CD8-positive, alpha-beta memory T cell (primary cell): ENCODE data around the gene NUTF2. TPM values are rescaled to one million over a fixed set of nuclear protein-coding genes. Genes with fewer than 3 reads are reported as not detected.

Experiments used
- CTCF ChIA-PET: fragments of 350-600 bp; sonication (Branson Sonifier 250); formaldehyde crosslinking; loops from one replicate; lab custom pipeline; 2021; ENCODE audit warnings: antibody characterized with exemption; lab: Charles Lee
- POLR2A ChIA-PET: fragments of 350-600 bp; sonication (Branson Sonifier 250); formaldehyde crosslinking; loops from one replicate; lab custom pipeline; 2021; ENCODE audit warnings: antibody characterized with exemption; lab: Charles Lee
- DNase-seq, 5 donors: peaks; one replicate each; pipeline versions ENCODE4 v3.0.0 to v3.0.0-alpha.2; 2020 to 2022; ENCODE audit warnings: mixed read lengths in 1 of 5
- H3K27ac ChIP-seq: one replicate; pipeline ENCODE4 v1.7.0; 2013; ENCODE audit warnings: low read depth, mild to moderate bottlenecking, low read length, moderate library complexity
- H3K27me3 ChIP-seq: 2 replicates; pipeline ENCODE4 v1.7.0; 2013; ENCODE audit warnings: low read length, mild to moderate bottlenecking; ENCODE audit not compliant: insufficient read depth, poor library complexity, severe bottlenecking
- H3K36me3 ChIP-seq: 2 replicates; pipeline ENCODE4 v1.7.0; 2013; ENCODE audit warnings: mild to moderate bottlenecking, low read length, moderate library complexity; ENCODE audit not compliant: insufficient read depth
- H3K4me1 ChIP-seq: 2 replicates; pipeline ENCODE4 v1.7.0; 2013; ENCODE audit warnings: mild to moderate bottlenecking, low read length, moderate library complexity; ENCODE audit not compliant: insufficient read depth
- H3K4me3 ChIP-seq: 2 replicates; pipeline ENCODE4 v1.7.0; 2013; ENCODE audit warnings: mild to moderate bottlenecking, low read length
- H3K9me3 ChIP-seq: 2 replicates; pipeline ENCODE4 v1.7.0; 2013; ENCODE audit warnings: mild to moderate bottlenecking, low read length
- H3K27ac Mint-ChIP-seq, 8 donors: one replicate each; pipeline ENCODE4 v1.8.0; 2020 to 2021; ENCODE audit warnings: mixed read lengths in 8 of 8, mild to moderate bottlenecking in 6 of 8, inconsistent platforms in 3 of 8, moderate library complexity in 3 of 8
- H3K27me3 Mint-ChIP-seq, 2 donors: one replicate each; pipeline ENCODE4 v1.8.0; 2020 to 2021; ENCODE audit warnings: mixed read lengths in 2 of 2, mild to moderate bottlenecking in 1 of 2, moderate library complexity in 1 of 2
- H3K36me3 Mint-ChIP-seq, 3 donors: one replicate each; pipeline ENCODE4 v1.8.0; 2020 to 2021; ENCODE audit warnings: mixed read lengths in 3 of 3, inconsistent platforms in 1 of 3, mild to moderate bottlenecking in 1 of 3
- H3K4me1 Mint-ChIP-seq, 3 donors: one replicate each; pipeline ENCODE4 v1.8.0; 2020 to 2021; ENCODE audit warnings: mixed read lengths in 3 of 3, inconsistent platforms in 1 of 3, mild to moderate bottlenecking in 1 of 3
- H3K4me3 Mint-ChIP-seq, 7 donors: one replicate each; pipeline ENCODE4 v1.8.0; 2020 to 2021; ENCODE audit warnings: mixed read lengths in 7 of 7, mild to moderate bottlenecking in 6 of 7, moderate library complexity in 4 of 7, inconsistent platforms in 2 of 7
- H3K9me3 Mint-ChIP-seq, 5 donors: one replicate each; pipeline ENCODE4 v1.8.0; 2020 to 2022; ENCODE audit warnings: mixed read lengths in 5 of 5, mild to moderate bottlenecking in 3 of 5, moderate library complexity in 2 of 5, inconsistent platforms in 1 of 5
- polyA plus RNA-seq: library from polyadenylated mRNA; unstranded; fragments of 300-500 nt; fragmentation: Illumina TruSeq; gene quantifications from one replicate; pipeline ENCODE4 v1.2.3, GENCODE V29; 2021
- total RNA-seq, 2 experiments: library from RNA; stranded (reverse); gene quantifications; one replicate each; pipeline ENCODE4 v1.2.3, GENCODE V29; 2021

NUTF2 gene
- total and polyA plus RNA-seq, 3 experiments from 2014 or later: 129 to 181 (median 181) TPM

GRCh38 chr16:67837811-67838210, 8.9 kb upstream of the NUTF2 start:
- no peaks in the 10 kb centered on the region for H3K9me3 ChIP-seq
- Mint-ChIP-seq H3K4me1 (peaks cover 14 to 22% (median 18%) of the 10 kb centered on the region in 3 donors), H3K27ac (peak overlapping the region in 1 of 8 donors; percentile 14), H3K36me3 (peaks cover 0 to 11% (median 0%) of the 10 kb centered on the region in 3 donors), H3K27me3 (peaks cover 0 to 1% of the 10 kb centered on the region in 2 donors), H3K9me3 (no peaks in the 10 kb centered on the region), H3K4me3 (peak overlapping the region in 1 of 7 donors; percentile 40)
- CTCF ChIA-PET: interaction anchor here (1.7 kb wide), 1 partner anchor 21 kb away, joined by 7 read pairs; no protein-coding TSS in a partner anchor
- POLR2A ChIA-PET: interaction anchor here (0.6 kb wide), 1 partner anchor 34 kb away, joined by 4 read pairs; no protein-coding TSS in a partner anchor
- no peaks in the 10 kb centered on the region for H3K27me3 ChIP-seq
- H3K36me3 ChIP-seq: no peaks in the 10 kb centered on the region
- H3K4me1 ChIP-seq: peaks cover 17% of the 10 kb centered on the region
- DNase-seq: no peak
- H3K27ac ChIP-seq: no peak overlapping the region
- H3K4me3 ChIP-seq: no peak overlapping the region

- H3K36me3 ChIP-seq: no peaks in the 10 kb centered on the region
- peaks cover 0 to 23% (median 0%) of the 10 kb centered on the region in 3 donors for H3K36me3 Mint-ChIP-seq
- H3K9me3 Mint-ChIP-seq: no peaks in the 10 kb centered on the region
- H3K27me3 ChIP-seq: no peaks in the 10 kb centered on the region
- peak overlapping the region; percentile 90 for H3K27ac ChIP-seq
- peak overlapping the region; percentile 26 to 99 (median 96) for H3K4me3 Mint-ChIP-seq
- no peaks in the 10 kb centered on the region for H3K27me3 Mint-ChIP-seq
- ChIA-PET CTCF (interaction anchor here (1.0 to 3.2 kb wide), 5 partner anchors 24 to 42 kb away, joined by 3 to 20 read pairs (median 4); no protein-coding TSS in a partner anchor), POLR2A (no interaction called here)
- H3K27ac Mint-ChIP-seq: peak overlapping the region; percentile 75 to 99 (median 98)
- peak overlapping the region; percentile 99 for H3K4me3 ChIP-seq
- DNase-seq: no peak
- peaks cover 41% of the 10 kb centered on the region for H3K4me1 ChIP-seq
- H3K9me3 ChIP-seq: no peaks in the 10 kb centered on the region
- peaks cover 33 to 43% (median 39%) of the 10 kb centered on the region in 3 donors for H3K4me1 Mint-ChIP-seq
These were observed 5.4 kb upstream of the NUTF2 start for GRCh38 chr16:67841198-67841815.

GRCh38 chr16:67841816-67842508, 4.8 kb upstream of the NUTF2 start, which contains the start of gene THAP11:
THAP11 (plus strand) TSS chr16:67842320; CDS start chr16:67842555, 235 bp downstream.
- Histone ChIP-seq H3K27me3 (no peaks in the 10 kb centered on the region), H3K27ac (peak within 1 kb of the TSS; percentile 90), H3K9me3 (no peaks in the 10 kb centered on the region), H3K36me3 (no peaks in the 10 kb centered on the region), H3K4me3 (peak within 1 kb of the TSS; percentile 99), H3K4me1 (peaks cover 41% of the 10 kb centered on the region)
- ChIA-PET POLR2A (interaction anchor here (1.7 to 2.1 kb wide), 2 partner anchors 25 to 94 kb away, joined by 5 to 12 read pairs; partner anchors contain the start of gene PSMB10), CTCF (interaction anchor here (1.0 to 3.2 kb wide), 4 partner anchors 23 to 32 kb away, joined by 3 to 20 read pairs (median 5); no protein-coding TSS in a partner anchor)
- peak within 1 kb of the TSS; percentile 95 to 99 (median 98) for H3K27ac Mint-ChIP-seq
- H3K9me3 Mint-ChIP-seq: no peaks in the 10 kb centered on the region
- DNase-seq: peak; percentile 89 to 97 (median 95)
- peak within 1 kb of the TSS; percentile 94 to 99 (median 96) for H3K4me3 Mint-ChIP-seq
- peaks cover 33 to 43% (median 39%) of the 10 kb centered on the region in 3 donors for H3K4me1 Mint-ChIP-seq
- peaks cover 0 to 24% (median 0%) of the 10 kb centered on the region in 3 donors for H3K36me3 Mint-ChIP-seq
- no peaks in the 10 kb centered on the region for H3K27me3 Mint-ChIP-seq

- H3K9me3 ChIP-seq: no peaks in the 10 kb centered on the region
- H3K4me1 Mint-ChIP-seq: peaks cover 36 to 47% (median 44%) of the 10 kb centered on the region in 3 donors
- peak overlapping the region; percentile 90 for H3K27ac ChIP-seq
- H3K36me3 Mint-ChIP-seq: peaks cover 0 to 24% (median 0%) of the 10 kb centered on the region in 3 donors
- H3K4me3 ChIP-seq: peak overlapping the region; percentile 99
- no peaks in the 10 kb centered on the region for H3K27me3 ChIP-seq
- CTCF ChIA-PET: interaction anchor here (0.8 to 1.7 kb wide), 5 partner anchors 9 to 72 kb away, joined by 3 to 7 read pairs (median 3); no protein-coding TSS in a partner anchor
- POLR2A ChIA-PET: interaction anchor here (0.9 to 2.1 kb wide), 5 partner anchors 26 to 280 kb away, joined by 4 to 12 read pairs (median 5); partner anchors contain the start of genes EDC4, PSMB10, RANBP10 and TSNAXIP1
- H3K9me3 Mint-ChIP-seq: no peaks in the 10 kb centered on the region
- H3K4me3 Mint-ChIP-seq: peak overlapping the region; percentile 90 to 98 (median 94)
- peak; percentile 48 to 82 (median 73) for DNase-seq
- H3K27ac Mint-ChIP-seq: peak overlapping the region; percentile 91 to 99 (median 96)
- peaks cover 46% of the 10 kb centered on the region for H3K4me1 ChIP-seq
- H3K27me3 Mint-ChIP-seq: no peaks in the 10 kb centered on the region
- H3K36me3 ChIP-seq: no peaks in the 10 kb centered on the region
These were observed 4.0 kb upstream of the NUTF2 start for GRCh38 chr16:67842509-67843342.

GRCh38 chr16:67843343-67843765, 3.4 kb upstream of the NUTF2 start:
- Mint-ChIP-seq H3K36me3 (peaks cover 0 to 24% (median 0%) of the 10 kb centered on the region in 3 donors), H3K9me3 (no peaks in the 10 kb centered on the region), H3K27ac (peak overlapping the region; percentile 91 to 99 (median 96)), H3K4me1 (peaks cover 40 to 52% (median 50%) of the 10 kb centered on the region in 3 donors), H3K27me3 (no peaks in the 10 kb centered on the region), H3K4me3 (peak overlapping the region; percentile 90 to 98 (median 94))
- no peaks in the 10 kb centered on the region for H3K9me3 ChIP-seq
- H3K4me3 ChIP-seq: peak overlapping the region; percentile 99
- peaks cover 52% of the 10 kb centered on the region for H3K4me1 ChIP-seq
- POLR2A ChIA-PET: interaction anchor here (0.9 to 2.1 kb wide), 5 partner anchors 26 to 280 kb away, joined by 4 to 12 read pairs (median 5); partner anchors contain the start of genes EDC4, PSMB10, RANBP10 and TSNAXIP1
- H3K27ac ChIP-seq: peak overlapping the region; percentile 54
- CTCF ChIA-PET: interaction anchor here (0.8 to 1.7 kb wide), 5 partner anchors 9 to 72 kb away, joined by 3 to 7 read pairs (median 3); no protein-coding TSS in a partner anchor
- H3K36me3 ChIP-seq: no peaks in the 10 kb centered on the region
- no peak for DNase-seq
- H3K27me3 ChIP-seq: no peaks in the 10 kb centered on the region

GRCh38 chr16:67844497-67844896, 2.2 kb upstream of the NUTF2 start:
- H3K4me1 Mint-ChIP-seq: peaks cover 43 to 58% (median 57%) of the 10 kb centered on the region in 3 donors
- H3K4me3 Mint-ChIP-seq: peak overlapping the region; percentile 57 to 98 (median 87)
- peak overlapping the region; percentile 23 to 99 (median 86) for H3K27ac Mint-ChIP-seq
- H3K27me3 Mint-ChIP-seq: no peaks in the 10 kb centered on the region
- peaks cover 0 to 24% (median 0%) of the 10 kb centered on the region in 3 donors for H3K36me3 Mint-ChIP-seq
- peak overlapping the region; percentile 46 for H3K4me3 ChIP-seq
- H3K27ac ChIP-seq: no peak overlapping the region
- POLR2A ChIA-PET: interaction anchor here (1.0 to 3.1 kb wide), 5 partner anchors 11 to 91 kb away, joined by 3 to 12 read pairs (median 5); partner anchors contain the start of genes EDC4, PSMB10, RANBP10 and TSNAXIP1
- CTCF ChIA-PET: interaction anchor here (0.8 to 3.2 kb wide), 7 partner anchors 10 to 323 kb away, joined by 3 to 23 read pairs (median 6); partner anchors contain the start of genes RANBP10 and TSNAXIP1
- peaks cover 58% of the 10 kb centered on the region for H3K4me1 ChIP-seq
- H3K9me3 Mint-ChIP-seq: no peaks in the 10 kb centered on the region
- H3K27me3 ChIP-seq: no peaks in the 10 kb centered on the region
- no peaks in the 10 kb centered on the region for H3K36me3 ChIP-seq
- H3K9me3 ChIP-seq: no peaks in the 10 kb centered on the region
- DNase-seq: no peak
